HG02943 (cell line): ENCODE measurements around the gene PLIN1.
"Not testable (repeated sequence)": the region's sequence is repeated elsewhere in the genome, so short reads cannot be mapped to it uniquely, and the experiment has no call there.

Source experiments
- ATAC-seq: cut with Tn5 transposase; IDR thresholded peaks from one replicate; pipeline ENCODE4 v1.9.1; 2021; ENCODE audit warnings: mild to moderate bottlenecking, low read depth, moderate library complexity; ENCODE audit not compliant: unreplicated experiment

Gene PLIN1, protein sequence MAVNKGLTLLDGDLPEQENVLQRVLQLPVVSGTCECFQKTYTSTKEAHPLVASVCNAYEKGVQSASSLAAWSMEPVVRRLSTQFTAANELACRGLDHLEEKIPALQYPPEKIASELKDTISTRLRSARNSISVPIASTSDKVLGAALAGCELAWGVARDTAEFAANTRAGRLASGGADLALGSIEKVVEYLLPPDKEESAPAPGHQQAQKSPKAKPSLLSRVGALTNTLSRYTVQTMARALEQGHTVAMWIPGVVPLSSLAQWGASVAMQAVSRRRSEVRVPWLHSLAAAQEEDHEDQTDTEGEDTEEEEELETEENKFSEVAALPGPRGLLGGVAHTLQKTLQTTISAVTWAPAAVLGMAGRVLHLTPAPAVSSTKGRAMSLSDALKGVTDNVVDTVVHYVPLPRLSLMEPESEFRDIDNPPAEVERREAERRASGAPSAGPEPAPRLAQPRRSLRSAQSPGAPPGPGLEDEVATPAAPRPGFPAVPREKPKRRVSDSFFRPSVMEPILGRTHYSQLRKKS

DNA sequence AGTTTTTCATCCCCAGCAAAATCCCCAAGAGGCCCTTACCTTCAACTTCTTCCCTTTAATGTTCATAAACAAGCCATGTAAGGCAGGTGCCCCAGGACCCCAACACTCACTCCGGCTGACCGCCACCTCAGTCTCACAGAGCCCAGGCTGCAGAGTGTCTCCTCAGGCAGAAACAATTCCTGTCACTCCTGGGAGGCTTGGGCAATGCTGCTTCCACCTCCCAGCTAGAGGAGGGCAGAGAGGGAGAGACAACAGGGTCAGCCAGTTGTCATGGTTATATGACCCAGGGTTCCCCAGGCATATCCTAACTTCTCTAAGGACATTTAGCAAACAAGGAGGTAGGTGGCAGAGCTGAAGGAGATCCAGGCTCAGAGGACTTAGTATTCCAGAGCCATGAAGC, at the start of gene PLIN1:
Gene PLIN1, minus strand, starts transcription at position 156 of the 400 bp plus-strand sequence. CDS start 1,878 bp downstream, outside the sequence.
- ATAC-seq = no peak

DNA sequence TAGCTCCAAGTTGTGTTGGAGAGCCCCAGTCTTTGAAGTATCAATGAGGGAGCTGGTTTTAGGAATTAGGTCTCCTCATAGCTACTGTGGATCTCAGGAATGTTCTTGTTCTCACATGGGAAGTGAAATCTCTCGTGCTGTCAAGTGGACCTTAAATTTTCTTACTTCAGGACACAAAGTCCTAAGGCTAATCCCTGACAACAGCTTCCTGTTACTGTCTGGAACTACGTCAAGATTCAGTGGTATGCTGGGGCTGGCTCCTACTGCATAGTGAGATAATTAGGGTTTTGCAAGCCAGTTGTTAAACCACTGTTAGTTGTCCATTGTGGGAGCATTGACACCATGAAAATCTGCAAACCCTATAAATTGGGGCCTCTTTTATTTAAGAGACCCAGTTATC, 49.1 kb upstream of the PLIN1 start:
- no peak for ATAC-seq

DNA sequence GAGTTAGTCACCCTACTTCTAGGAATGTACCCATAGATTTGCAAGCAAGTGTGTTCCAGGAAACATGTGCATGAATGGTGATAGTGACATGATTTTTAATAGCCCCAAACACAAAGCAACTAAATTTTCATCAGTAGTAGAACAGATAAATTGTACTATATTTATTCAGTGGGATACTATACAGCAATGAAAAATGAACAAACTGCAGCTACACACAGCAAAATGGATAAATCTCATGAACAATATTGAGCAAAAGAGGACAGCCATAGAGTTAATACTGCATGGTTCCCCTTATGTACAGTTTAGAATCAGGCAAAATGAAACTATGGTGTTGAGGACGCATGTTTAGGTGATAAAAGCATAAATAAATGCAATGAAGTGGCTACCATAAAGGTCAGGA, 45.9 kb upstream of the PLIN1 start:
- ATAC-seq = no peak

DNA sequence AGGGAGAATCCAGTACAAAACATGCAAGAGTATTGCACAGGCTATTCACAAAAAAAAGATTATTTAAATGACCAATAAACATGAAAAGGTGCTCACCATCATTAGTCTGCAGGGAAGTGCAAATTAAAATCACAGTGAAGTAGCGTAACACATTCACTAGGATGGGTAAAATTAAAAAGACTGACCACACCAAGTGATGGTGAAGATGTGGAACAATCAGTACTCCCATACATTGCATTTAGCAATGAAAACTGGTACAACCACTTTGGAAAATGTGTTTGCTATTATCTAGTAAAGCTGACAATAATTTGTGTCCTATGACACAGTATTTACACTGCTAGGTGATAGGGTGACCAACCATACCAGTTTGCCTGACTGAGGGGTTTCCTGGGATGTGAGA, 45.5 kb upstream of the PLIN1 start:
- no peak for ATAC-seq

DNA sequence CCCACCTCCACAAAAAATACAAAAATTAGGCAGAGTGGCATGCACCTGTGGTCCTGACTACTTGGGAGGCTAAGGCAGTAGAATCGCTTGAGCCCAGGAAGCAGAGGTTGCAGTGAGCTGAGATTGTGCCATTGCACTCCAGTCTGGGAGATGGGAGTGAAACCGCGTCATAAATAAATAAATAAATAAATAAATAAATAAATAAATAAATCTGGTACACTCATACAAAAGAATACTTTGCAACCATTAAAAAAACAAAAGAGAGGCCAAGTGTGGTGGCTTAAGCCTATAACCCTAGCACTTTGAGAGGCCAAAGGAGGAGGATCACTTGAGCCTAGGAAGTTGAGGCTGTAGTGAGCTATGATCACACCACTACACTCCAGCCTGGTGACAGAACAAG, 43.9 kb upstream of the PLIN1 start:
- no peak for ATAC-seq

DNA sequence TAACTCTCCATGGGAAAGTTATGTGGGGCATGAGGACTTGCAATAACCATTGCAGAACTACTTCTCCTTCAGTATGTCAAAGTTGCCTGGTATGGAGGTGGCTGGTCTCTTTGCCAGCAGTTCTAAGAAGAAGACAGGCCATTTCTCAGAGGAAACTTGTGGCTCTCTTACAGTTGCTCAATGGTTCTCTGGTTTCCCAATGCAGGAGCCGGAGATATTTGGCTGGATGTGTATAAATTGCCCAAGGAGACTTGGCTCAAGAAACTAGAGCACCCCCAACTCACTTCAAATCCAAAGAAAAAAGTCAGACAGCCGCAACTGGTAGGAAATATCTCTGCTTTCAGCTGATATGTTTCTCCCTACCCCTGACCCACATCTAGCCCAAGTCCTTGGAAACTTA, 35.6 kb upstream of the PLIN1 start:
- ATAC-seq = no peak

DNA sequence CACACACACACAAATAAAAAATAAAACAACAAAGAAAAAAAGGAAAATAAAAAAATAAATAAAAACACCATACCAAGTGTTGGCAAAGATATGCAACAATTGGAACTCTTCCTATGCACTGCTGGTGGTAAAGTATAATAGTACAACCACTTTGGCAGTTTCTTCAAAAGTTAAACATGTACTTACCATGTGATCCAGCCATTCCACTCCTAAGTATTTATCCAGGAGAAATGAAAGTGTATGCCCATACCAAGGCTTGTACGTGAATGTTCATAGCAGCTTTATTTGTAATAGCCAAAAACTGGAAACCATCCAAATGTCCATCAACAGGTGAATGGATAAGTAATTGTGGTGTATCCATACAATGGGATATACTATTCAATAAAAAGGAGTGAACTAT, 28.4 kb upstream of the PLIN1 start:
- no peak for ATAC-seq

DNA sequence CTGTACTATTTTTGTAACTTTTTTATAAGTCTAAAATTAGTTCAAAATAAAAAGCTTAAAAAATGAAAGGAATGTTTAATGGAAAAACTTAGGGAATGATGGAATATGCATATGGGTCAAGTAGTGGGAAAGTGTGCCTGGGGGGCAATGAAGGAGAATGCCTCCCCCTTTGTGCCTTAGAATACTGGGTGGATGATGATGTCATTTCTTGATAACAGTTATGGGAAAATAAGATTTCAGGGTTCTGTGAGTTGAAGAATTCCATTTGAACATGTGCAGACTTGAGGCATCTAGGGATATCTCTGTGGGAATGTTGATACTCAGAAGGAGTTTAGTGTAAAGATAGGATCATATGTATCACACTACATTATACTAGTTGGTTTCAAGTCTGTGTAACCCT, 25.2 kb upstream of the PLIN1 start:
- ATAC-seq = no peak

DNA sequence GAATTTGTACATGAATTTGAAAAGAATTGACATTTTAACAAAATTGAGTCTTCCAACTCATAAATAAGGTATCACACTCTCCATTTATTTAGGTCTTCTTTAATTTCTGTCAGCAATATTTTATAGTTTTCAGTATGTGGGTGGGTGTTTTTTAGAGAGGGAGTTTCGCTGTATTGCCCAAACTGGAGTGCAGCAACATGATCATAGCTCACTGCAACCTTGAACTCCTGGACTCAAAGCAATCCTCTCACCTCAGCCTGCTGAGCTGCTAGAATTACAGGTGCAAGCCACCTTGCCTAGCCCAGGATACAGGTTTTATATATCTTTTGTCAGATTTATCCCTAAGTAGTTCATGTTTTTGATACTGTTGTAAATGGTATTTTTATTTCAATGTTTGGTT, 16.0 kb upstream of the PLIN1 start:
- no peak for ATAC-seq

DNA sequence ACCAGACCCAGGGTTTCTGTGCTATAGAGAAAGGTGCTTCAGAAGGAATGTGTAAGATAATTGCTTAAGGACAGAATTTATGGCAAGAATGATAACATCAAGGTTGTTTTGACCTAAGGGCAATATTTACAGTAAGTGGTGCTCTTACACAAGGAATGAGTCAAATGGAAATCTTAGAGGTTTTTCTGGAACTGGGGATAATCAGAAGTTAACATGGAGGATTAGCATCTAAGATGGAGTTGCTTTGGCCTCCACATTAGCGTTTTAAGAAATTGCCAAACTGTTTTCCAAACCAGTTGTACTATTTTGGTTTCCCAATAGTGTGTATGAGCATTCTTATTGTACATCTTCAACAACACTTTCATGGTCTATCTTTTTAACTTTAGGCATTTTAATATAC, 14.5 kb upstream of the PLIN1 start:
- no peak for ATAC-seq

DNA sequence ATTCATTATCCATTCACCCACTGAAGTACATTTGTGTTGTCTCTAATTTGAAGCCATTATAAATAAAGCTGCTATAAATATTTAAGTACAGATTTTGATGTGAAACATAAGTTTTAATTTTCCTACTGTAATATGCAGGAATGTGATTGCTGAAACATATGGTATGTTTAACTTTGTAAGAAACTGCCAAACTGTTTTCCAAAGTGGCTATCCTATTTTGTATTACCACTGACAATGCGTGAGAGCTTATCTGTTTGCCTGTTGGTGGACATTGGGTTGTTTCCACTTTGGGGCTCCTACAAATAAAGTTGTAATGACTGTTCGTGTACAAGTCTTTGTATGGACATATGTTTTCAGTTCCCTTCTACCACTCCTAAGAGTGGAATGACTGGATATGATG, 13.9 kb upstream of the PLIN1 start:
- no peak for ATAC-seq

DNA sequence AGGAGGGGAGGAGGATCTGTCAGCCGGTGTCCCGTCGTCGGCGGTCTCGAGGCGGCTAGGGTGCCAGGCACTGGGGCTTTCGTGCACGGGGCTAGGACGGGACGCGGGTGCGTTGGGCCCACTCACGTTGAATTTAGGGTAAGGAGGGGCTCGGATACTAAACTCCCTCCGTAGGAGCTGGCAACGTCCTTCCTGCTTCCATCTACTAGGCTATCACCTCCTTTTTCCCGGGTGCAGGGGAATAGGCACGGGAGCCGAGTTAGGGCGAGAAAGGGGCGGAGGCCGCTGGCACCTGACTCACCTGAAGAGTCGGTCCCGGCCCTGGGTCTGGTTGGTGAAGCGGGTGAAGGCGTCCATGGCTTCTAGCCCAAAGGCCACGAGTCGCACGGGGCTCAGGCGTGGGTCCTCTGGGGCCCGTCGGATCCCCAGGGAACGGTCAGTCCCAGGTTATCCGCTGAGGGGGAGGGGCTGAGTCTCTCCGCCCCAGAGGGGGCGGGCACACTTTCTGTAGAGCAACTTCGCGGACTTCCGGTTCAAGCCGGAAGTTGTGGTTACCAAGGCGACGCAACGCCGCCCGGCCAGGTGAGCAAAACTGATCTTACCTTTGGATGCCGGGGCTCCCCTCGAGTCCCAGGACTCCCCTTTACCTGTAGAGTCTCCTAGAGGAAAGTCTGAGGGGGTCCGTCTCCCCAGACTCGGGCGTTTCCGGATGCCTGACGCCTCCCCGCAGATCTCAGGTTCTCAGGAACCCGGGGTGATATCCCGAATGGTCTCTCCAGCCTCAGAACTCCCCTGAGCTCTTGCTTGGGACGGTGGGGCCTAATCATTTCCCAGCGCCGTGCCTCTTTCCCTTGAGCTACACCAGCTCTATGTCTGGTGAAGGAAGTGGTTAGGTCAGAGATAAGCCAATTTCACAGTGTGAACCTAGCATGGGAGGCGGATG, 11.4 kb upstream of the PLIN1 start, which contains the start of the genes PEX11A and WDR93:
Gene PEX11A, minus strand, starts transcription at position 479 of the 943 bp plus-strand sequence. Its CDS starts 122 bp downstream, at position 357.
Gene WDR93, plus strand, starts transcription at position 536 of the 943 bp plus-strand sequence. CDS start 10,936 bp downstream, outside the sequence.
- ATAC-seq = peak; percentile 94

DNA sequence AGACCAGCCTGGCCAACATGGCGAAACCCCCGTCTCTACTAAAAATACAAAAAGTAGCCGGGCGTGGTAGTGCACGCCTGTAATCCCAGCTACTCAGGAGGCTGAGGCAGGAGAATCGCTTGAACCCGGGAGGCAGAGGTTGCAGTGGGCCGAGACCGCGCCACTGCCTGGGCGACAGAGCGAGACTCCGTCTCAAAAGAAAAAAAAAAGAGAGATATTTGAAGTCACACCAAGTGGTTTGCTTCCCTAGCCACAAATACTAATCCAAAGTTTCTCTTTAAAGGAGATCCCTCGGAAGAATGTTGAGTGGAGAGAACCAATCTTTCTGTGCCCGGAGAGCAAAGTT, 10.7 kb upstream of the PLIN1 start:
- ATAC-seq = not testable (repeated sequence)

DNA sequence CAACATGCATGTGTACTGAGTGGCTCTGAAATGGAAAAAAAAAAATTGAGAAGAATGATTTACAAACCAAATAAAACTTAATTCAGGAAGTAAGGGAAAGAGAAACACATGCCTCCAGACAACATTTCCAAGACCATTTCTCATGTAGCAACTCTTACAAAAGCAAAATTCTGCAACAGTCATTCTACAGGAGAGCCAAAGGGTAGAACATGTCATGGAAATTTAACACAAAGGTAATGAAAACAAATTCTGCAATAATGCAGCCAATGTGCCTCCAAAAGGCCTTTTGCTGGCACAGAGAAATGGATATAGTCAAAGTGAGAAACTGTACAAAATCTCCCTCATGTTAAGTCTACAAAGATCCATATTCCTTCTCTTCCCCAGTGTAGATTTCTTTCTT, 7.4 kb upstream of the PLIN1 start:
- ATAC-seq = no peak

DNA sequence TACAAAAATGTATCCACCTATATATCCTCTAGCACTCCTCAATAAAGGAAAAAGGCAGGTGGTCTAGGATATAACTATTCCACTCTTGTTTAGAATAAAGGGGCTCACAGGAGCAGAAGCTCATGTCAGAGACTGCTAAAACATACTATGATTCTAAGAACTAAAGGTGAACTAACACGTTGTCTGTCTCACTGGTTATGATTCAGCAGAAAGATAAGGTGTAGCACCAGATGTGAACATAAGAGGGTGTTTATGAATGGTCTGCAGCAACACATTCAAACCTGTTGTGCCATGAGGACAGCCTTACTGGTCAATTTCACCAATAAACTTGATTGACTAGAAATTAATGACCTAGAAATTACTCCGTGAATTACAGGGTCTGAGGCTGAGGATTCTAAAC, 6.8 kb upstream of the PLIN1 start:
- no peak for ATAC-seq

DNA sequence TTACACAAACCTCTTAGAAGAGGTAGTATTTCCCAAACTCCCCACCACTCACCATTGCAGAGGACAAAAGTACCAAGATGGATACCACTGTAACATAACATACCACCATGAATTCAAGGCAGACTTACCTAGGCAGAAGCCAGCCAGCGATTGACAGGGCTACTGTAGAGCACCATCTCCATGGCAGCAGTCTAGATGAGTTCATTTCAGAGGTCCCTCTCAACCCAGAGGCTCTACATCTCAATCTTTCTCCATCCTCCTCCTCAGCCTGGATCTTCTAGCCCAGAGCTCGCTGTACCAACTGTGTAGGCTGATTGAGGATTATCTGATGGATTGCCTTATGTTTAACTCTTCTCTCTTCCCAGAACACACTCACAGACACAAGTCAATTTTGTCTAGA, 2.0 kb upstream of the PLIN1 start:
- ATAC-seq = no peak

DNA sequence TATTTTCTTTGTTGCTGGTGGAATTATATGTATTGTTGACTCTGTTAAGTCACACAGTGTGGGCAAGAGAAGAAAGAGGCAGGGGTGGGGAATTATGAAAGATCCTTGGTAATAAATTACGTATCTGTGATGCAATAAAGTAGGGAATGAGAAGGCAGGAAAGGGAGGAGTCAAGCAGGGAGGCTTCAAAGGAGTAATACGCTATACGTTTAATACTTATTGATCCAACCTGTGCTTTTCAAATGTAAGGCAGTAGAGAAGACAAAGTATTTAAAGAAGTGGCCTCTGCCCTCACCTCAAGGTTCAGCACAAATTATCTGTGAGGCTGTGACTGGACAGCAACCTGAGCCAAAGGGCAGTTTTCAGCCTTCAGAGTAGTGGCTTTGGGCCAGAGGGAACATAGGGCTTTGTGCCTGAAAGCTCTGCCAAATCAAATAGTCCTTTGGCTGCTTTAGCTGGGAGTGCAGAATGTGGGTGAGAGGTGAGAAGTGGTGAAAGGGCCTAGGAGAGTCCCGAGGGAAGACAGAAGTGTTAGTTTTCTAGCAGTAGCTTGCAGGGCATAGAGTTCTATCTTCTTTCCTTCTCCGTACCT, 1.2 kb upstream of the PLIN1 start:
- no peak for ATAC-seq

DNA sequence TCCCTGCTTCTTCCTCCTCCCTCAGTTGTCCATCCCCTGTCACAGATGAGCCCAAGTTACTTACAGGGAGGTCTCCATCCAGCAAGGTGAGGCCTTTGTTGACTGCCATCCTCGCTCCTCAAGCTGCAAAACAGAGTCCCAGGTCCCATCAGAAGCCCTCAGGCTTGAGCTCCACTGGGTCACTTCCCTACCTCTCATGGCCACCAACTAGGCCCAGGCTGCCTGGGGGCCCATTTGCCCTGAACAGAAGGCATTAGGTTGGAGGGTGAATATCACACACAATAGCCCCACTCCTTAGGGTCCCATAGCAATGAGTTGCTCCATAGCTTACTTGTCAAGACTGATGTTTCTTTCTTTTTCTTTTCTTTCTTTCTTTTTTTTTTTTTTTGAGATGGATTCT, 1.8 kb downstream of the PLIN1 start:
- ATAC-seq = no peak

DNA sequence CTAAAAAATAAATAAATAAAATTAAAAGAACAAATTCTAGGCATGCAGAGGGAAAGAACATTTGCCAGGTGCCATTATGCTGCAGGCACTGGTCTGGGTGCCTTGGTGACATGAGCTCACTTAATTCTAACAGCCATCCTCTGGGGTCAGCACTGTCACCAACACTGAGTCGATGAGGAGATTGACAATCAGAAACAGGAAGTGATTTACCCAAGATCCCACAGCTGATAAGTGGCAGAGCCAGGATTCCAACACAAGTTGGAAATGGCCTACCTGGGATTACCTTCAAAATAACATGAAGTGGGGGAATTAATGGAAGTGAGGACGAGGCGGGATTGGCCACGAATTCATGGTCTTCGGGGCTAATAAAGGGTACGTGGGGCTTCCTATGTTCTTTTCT, 3.6 kb downstream of the PLIN1 start:
- ATAC-seq = no peak

DNA sequence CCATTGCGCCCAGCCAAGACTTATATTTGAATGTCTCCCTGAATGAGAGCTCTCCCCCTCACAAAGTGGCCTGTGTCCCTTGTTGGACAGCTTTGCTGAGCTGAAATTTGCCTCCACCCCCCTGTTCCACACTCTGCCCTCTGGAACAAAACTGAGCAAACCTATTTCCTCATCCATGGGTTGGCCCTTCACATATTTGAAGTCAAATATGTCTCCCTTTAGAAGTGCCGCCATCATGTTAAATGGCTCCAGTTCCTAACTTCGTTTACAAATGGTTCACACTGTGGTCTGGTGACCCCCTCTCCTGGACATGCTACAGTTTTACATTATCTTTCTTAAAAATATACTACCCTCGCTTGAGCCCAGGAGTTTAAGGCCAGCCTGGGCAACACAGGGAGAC, 4.6 kb downstream of the PLIN1 start:
- ATAC-seq = no peak

DNA sequence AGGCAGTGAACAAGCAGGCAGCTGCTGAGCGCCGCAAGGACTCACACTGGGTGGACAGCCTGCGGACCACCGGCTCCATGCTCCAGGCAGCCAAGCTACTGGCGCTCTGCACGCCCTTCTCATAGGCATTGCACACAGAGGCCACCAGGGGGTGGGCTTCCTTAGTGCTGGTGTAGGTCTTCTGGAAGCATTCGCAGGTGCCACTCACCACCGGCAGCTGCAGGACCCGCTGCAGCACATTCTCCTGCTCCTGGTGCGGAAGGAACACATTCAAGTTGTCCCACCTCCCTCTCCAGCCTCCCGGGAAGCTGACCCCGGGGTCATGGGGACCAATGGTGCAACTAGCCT, 6.0 kb downstream of the PLIN1 start:
- no peak for ATAC-seq
